ENCODE results near the gene SH2D2A.
"Not testable (repeated sequence)": the region's sequence is repeated elsewhere in the genome, so short reads cannot be mapped to it uniquely, and the experiment has no call there.

Gene SH2D2A

GRCh38 chr1:156765666-156766065, 51.0 kb downstream of the SH2D2A start:
- no peaks in the 10 kb centered on the region for H3K27me3 ChIP-seq (ENCODE audit: insufficient read depth, low read length)
- H3K9me3 ChIP-seq (ENCODE audit: insufficient read depth, low read depth, low read length) = no peaks in the 10 kb centered on the region
- no peak overlapping the region for H3K27ac ChIP-seq (ENCODE audit: low read depth, low read length)
- peaks cover 9% of the 10 kb centered on the region for H3K36me3 ChIP-seq (ENCODE audit: insufficient read depth, low read length)
- 92% methylated on average over 5 of the region's 5 CpGs for WGBS
- H3K9ac ChIP-seq (ENCODE audit: low read depth, low read length) = no peak overlapping the region; the same call in 1 of the 2 replicates
- H3K4me3 ChIP-seq (ENCODE audit: low read length) = 0 out of 2 replicates have a peak overlapping the region, but pooled peaks have one; percentile 84
- peaks cover 16% of the 10 kb centered on the region for H3K4me1 ChIP-seq (ENCODE audit: insufficient read depth, low read length)

GRCh38 chr1:156765136-156765535, 51.5 kb downstream of the SH2D2A start:
- not testable (repeated sequence) for H3K9me3 ChIP-seq (ENCODE audit: insufficient read depth, low read depth, low read length); H3K27me3 ChIP-seq (ENCODE audit: insufficient read depth, low read length); H3K36me3 ChIP-seq (ENCODE audit: insufficient read depth, low read length); H3K27ac ChIP-seq (ENCODE audit: low read depth, low read length); H3K9ac ChIP-seq (ENCODE audit: low read depth, low read length); H3K4me3 ChIP-seq (ENCODE audit: low read length)
- 96% methylated on average over 15 of the region's 15 CpGs for whole genome bisulfite sequencing
- peaks cover 21% of the 10 kb centered on the region for H3K4me1 ChIP-seq (ENCODE audit: insufficient read depth, low read length)

- Histone ChIP-seq H3K4me3 (ENCODE audit: low read length) (no peak overlapping the region), H3K27me3 (ENCODE audit: insufficient read depth, low read length) (no peaks in the 10 kb centered on the region), H3K9ac (ENCODE audit: low read depth, low read length) (no peak overlapping the region), H3K9me3 (ENCODE audit: insufficient read depth, low read depth, low read length) (no peaks in the 10 kb centered on the region), H3K36me3 (ENCODE audit: insufficient read depth, low read length) (no peaks in the 10 kb centered on the region), H3K4me1 (ENCODE audit: insufficient read depth, low read length) (peaks cover 10% of the 10 kb centered on the region; the same call in 1 of the 2 replicates), H3K27ac (ENCODE audit: low read depth, low read length) (no peak overlapping the region)
- WGBS = 94% methylated on average over 4 of the region's 4 CpGs
Observed at GRCh38 chr1:156760796-156761104, 55.9 kb downstream of the SH2D2A start.

GRCh38 chr1:156760092-156760795, 56.4 kb downstream of the SH2D2A start:
- H3K9ac ChIP-seq (ENCODE audit: low read depth, low read length) = no peak overlapping the region
- no peaks in the 10 kb centered on the region for H3K27me3 ChIP-seq (ENCODE audit: insufficient read depth, low read length)
- H3K9me3 ChIP-seq (ENCODE audit: insufficient read depth, low read depth, low read length) = no peaks in the 10 kb centered on the region
- H3K4me1 ChIP-seq (ENCODE audit: insufficient read depth, low read length) = peaks cover 10% of the 10 kb centered on the region; the same call in 1 of the 2 replicates
- WGBS = 57% methylated on average over 5 of the region's 6 CpGs
- H3K36me3 ChIP-seq (ENCODE audit: insufficient read depth, low read length) = no peaks in the 10 kb centered on the region
- no peak overlapping the region for H3K27ac ChIP-seq (ENCODE audit: low read depth, low read length)
- H3K4me3 ChIP-seq (ENCODE audit: low read length) = no peak overlapping the region

GRCh38 chr1:156757572-156758253, 58.9 kb downstream of the SH2D2A start:
- not testable (repeated sequence) for H3K4me3 ChIP-seq (ENCODE audit: low read length); H3K27me3 ChIP-seq (ENCODE audit: insufficient read depth, low read length); H3K36me3 ChIP-seq (ENCODE audit: insufficient read depth, low read length); H3K9me3 ChIP-seq (ENCODE audit: insufficient read depth, low read depth, low read length); H3K9ac ChIP-seq (ENCODE audit: low read depth, low read length); H3K27ac ChIP-seq (ENCODE audit: low read depth, low read length)
- peaks cover 12% of the 10 kb centered on the region for H3K4me1 ChIP-seq (ENCODE audit: insufficient read depth, low read length)
- 94% methylated on average over 9 of the region's 10 CpGs for WGBS

GRCh38 chr1:156756355-156756754, 60.3 kb downstream of the SH2D2A start:
- H3K9ac ChIP-seq (ENCODE audit: low read depth, low read length) = no peak overlapping the region
- 97% methylated on average over 1 of the region's 1 CpG for whole genome bisulfite sequencing
- no peak overlapping the region for H3K4me3 ChIP-seq (ENCODE audit: low read length)
- peaks cover 14% of the 10 kb centered on the region for H3K4me1 ChIP-seq (ENCODE audit: insufficient read depth, low read length)
- no peaks in the 10 kb centered on the region for H3K36me3 ChIP-seq (ENCODE audit: insufficient read depth, low read length)
- no peak overlapping the region for H3K27ac ChIP-seq (ENCODE audit: low read depth, low read length)
- no peaks in the 10 kb centered on the region for H3K27me3 ChIP-seq (ENCODE audit: insufficient read depth, low read length)
- no peaks in the 10 kb centered on the region for H3K9me3 ChIP-seq (ENCODE audit: insufficient read depth, low read depth, low read length)
